Naive thymus-derived CD4-positive, alpha-beta T cell (primary cell): ENCODE data around the gene PTPRC. TPM values are rescaled to one million over a fixed set of nuclear protein-coding genes. Genes with fewer than 3 reads are reported as not detected.
A peak's percentile ranks its signal among the peaks of the same experiment; 100 is the strongest.

Experiments
- ATAC-seq: fragments of 150-1000 bp; cut with Tn5 transposase; 2 replicates; pipeline ENCODE4 v1.10.0; 2021; ENCODE audit warnings: mild to moderate bottlenecking, moderate library complexity
- CTCF ChIA-PET: fragments of 350-600 bp; sonication (Branson Sonifier 250); formaldehyde crosslinking; loops from one replicate; lab custom pipeline; 2021; ENCODE audit warnings: antibody characterized with exemption; lab: Charles Lee
- POLR2A ChIA-PET: fragments of 350-600 bp; sonication (Branson Sonifier 250); formaldehyde crosslinking; loops from one replicate; lab custom pipeline; 2021; ENCODE audit warnings: antibody characterized with exemption, inconsistent platforms; lab: Charles Lee
- DNase-seq, 9 donors: peaks; one replicate each; pipeline versions ENCODE4 v3.0.0 to v3.0.0-alpha.2; 2020 to 2022; ENCODE audit warnings: mixed read lengths in 1 of 9
- H3K27ac ChIP-seq: one replicate; pipeline ENCODE4 v1.7.0; 2013; ENCODE audit warnings: mild to moderate bottlenecking, low read depth, low read length, moderate library complexity
- H3K27me3 ChIP-seq, 2 donors: one replicate each; pipeline ENCODE4 v1.7.0; 2013; ENCODE audit warnings: low read length in 2 of 2, mild to moderate bottlenecking in 2 of 2, moderate library complexity in 2 of 2; ENCODE audit not compliant: control insufficient read depth in 2 of 2, insufficient read depth in 2 of 2
- H3K36me3 ChIP-seq, 3 experiments: 1 replicate in 2 of 3; 2 replicates in 1 of 3; pipeline ENCODE4 v1.7.0; 2013; ENCODE audit warnings: low read length in 3 of 3, mild to moderate bottlenecking in 3 of 3, moderate library complexity in 1 of 3; ENCODE audit not compliant: insufficient read depth in 3 of 3, control insufficient read depth in 2 of 3
- H3K4me1 ChIP-seq, 2 donors: one replicate each; pipeline ENCODE4 v1.7.0; 2013; ENCODE audit warnings: low read length in 2 of 2, mild to moderate bottlenecking in 2 of 2, moderate library complexity in 1 of 2; ENCODE audit not compliant: control insufficient read depth in 2 of 2, insufficient read depth in 2 of 2
- H3K4me3 ChIP-seq: 2 replicates; pipeline ENCODE4 v1.7.0; 2013; ENCODE audit warnings: mild to moderate bottlenecking, low read length
- H3K9me3 ChIP-seq, 3 experiments: 1 replicate in 2 of 3; 2 replicates in 1 of 3; pipeline ENCODE4 v1.7.0; 2013; ENCODE audit warnings: low read length in 3 of 3; ENCODE audit not compliant: control insufficient read depth in 2 of 3
- H3K27ac Mint-ChIP-seq, 9 donors: one replicate each; pipeline ENCODE4 v1.8.0; 2020 to 2022; ENCODE audit warnings: mixed read lengths in 9 of 9, mild to moderate bottlenecking in 8 of 9, moderate library complexity in 5 of 9, inconsistent platforms in 2 of 9
- H3K27me3 Mint-ChIP-seq, 5 donors: one replicate each; pipeline ENCODE4 v1.8.0; 2021 to 2022; ENCODE audit warnings: mixed read lengths in 5 of 5, mild to moderate bottlenecking in 1 of 5
- H3K36me3 Mint-ChIP-seq, 5 donors: one replicate each; pipeline ENCODE4 v1.8.0; 2020 to 2022; ENCODE audit warnings: mixed read lengths in 5 of 5, mild to moderate bottlenecking in 3 of 5, inconsistent platforms in 1 of 5
- H3K4me1 Mint-ChIP-seq, 7 donors: one replicate each; pipeline ENCODE4 v1.8.0; 2020 to 2022; ENCODE audit warnings: mixed read lengths in 7 of 7, mild to moderate bottlenecking in 3 of 7, inconsistent platforms in 1 of 7
- H3K4me3 Mint-ChIP-seq, 10 donors: one replicate each; pipeline ENCODE4 v1.8.0; 2020 to 2022; ENCODE audit warnings: mild to moderate bottlenecking in 10 of 10, mixed read lengths in 10 of 10, moderate library complexity in 6 of 10, inconsistent platforms in 2 of 10
- H3K9me3 Mint-ChIP-seq, 11 donors: one replicate each; pipeline ENCODE4 v1.8.0; 2020 to 2022; ENCODE audit warnings: mixed read lengths in 11 of 11, mild to moderate bottlenecking in 4 of 11, inconsistent platforms in 1 of 11, moderate library complexity in 1 of 11
- intact Hi-C, 2 donors: fragments of 100-400 bp; cut with micrococcal nuclease; formaldehyde crosslinking; loops; one replicate each; pipeline ENCODE4 v1.15.1; 2023
- polyA plus RNA-seq, 2 donors: library from polyadenylated mRNA; unstranded; fragments of 300-500 nt; fragmentation: Illumina TruSeq; gene quantifications; one replicate each; pipeline ENCODE4 v1.2.3, GENCODE V29; 2021
- total RNA-seq, 6 experiments: library from RNA in 5 of 6; stranded (reverse) in 5 of 6; gene quantifications; 1 replicate in 5 of 6; 2 replicates in 1 of 6; pipeline ENCODE4 v1.2.3 and lab custom pipeline; 2021 to 2026

The PTPRC gene
- total and polyA plus RNA-seq, 7 experiments from 2014 or later, result 739 to 1,286 (median 1,064) TPM

DNA sequence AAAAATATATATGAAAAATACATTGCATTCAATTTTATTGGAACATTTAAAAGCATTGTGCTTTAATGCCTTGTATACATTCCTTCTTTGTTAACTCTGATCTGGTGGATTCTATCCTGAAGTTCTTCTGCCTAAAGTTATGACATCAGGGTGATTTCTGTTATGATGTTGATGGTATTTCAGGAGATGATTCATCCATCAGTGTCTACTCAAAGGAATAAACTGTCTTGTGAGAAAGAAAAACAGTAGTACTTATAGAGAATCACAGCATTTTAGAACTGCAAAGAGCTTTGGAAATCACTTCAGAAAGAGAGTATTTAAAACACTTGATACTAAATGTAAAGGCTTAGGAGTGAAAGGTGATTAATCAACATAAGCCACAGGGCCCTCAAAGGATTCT lies 155.7 kb downstream of the PTPRC start:
- Histone ChIP-seq H3K27ac (no peak overlapping the region), H3K4me3 (no peak overlapping the region), H3K9me3 (peaks cover 0 to 9% (median 0%) of the 10 kb centered on the region in 3 experiments), H3K27me3 (no peaks in the 10 kb centered on the region), H3K36me3 (no peaks in the 10 kb centered on the region), H3K4me1 (no peaks in the 10 kb centered on the region)
- Mint-ChIP-seq H3K27ac (no peak overlapping the region), H3K36me3 (peaks cover 8 to 24% (median 9%) of the 10 kb centered on the region in 5 donors), H3K27me3 (peaks cover 0 to 2% (median 0%) of the 10 kb centered on the region in 5 donors), H3K9me3 (peaks cover 7 to 29% (median 16%) of the 10 kb centered on the region in 11 donors), H3K4me1 (peaks cover 0 to 6% (median 0%) of the 10 kb centered on the region in 7 donors), H3K4me3 (no peak overlapping the region)
- ATAC-seq, result no peak
- intact Hi-C loops, result no loop called here
- ChIA-PET CTCF (no interaction called here), POLR2A (no interaction called here)
- DNase-seq, result no peak

DNA sequence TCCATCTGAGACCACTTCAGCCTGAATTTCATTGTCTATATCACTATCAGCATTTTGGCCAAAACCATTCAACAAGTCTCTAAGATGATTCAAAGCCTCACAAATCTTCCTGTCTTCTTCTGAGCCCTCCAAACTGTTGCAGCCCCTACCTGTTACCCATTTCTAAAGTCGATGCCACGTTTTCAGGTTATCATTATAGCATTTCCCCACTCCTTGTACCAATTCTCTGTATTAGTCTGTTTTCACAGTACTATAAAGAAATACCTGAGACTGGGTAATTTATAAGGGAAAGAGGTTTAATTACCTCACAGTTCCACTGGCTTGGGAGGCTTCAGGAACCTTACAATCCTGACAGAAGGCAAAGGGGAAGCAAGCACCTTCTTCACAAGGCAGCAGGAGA lies 158.8 kb downstream of the PTPRC start:
- H3K4me1 ChIP-seq, result no peaks in the 10 kb centered on the region
- H3K4me1 Mint-ChIP-seq, result peaks cover 0 to 4% (median 0%) of the 10 kb centered on the region in 7 donors
- CTCF ChIA-PET, result no interaction called here
- H3K36me3 ChIP-seq, result no peaks in the 10 kb centered on the region
- H3K4me3 Mint-ChIP-seq, result no peak overlapping the region
- POLR2A ChIA-PET, result no interaction called here
- intact Hi-C loops, result no loop called here
- H3K27ac Mint-ChIP-seq, result no peak overlapping the region
- peaks cover 8 to 18% (median 9%) of the 10 kb centered on the region in 5 donors for H3K36me3 Mint-ChIP-seq
- peaks cover 0 to 9% (median 0%) of the 10 kb centered on the region in 3 experiments for H3K9me3 ChIP-seq
- H3K27me3 ChIP-seq, result no peaks in the 10 kb centered on the region
- peaks cover 0 to 5% (median 0%) of the 10 kb centered on the region in 5 donors for H3K27me3 Mint-ChIP-seq
- no peak overlapping the region for H3K27ac ChIP-seq
- ATAC-seq (no peak), DNase-seq (no peak)
- H3K9me3 Mint-ChIP-seq, result peaks cover 7 to 29% (median 14%) of the 10 kb centered on the region in 11 donors
- H3K4me3 ChIP-seq, result no peak overlapping the region

DNA sequence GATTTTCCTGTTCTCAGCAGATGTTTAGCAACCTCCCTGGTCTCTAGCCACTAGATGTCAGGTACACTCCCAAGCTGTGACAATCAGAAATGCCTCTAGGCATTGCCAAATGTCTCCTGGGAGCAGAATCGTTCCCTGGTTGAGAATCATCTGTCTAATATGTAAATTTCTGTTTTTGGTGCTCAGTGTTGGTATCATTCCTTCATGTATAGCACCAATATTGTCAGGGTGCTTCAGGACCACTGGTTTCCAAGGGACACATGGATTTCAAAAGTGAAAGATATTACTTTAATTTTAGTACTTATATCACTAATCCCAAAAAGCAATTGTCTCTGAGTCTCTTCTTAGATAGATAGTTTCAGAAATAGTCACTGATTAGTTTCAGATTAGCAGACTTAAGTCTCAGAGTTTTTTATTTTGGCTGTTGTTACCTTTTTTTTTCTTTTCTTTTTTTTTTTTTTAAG lies 160.1 kb downstream of the PTPRC start:
- no peak for DNase-seq
- H3K4me3 ChIP-seq, result no peak overlapping the region
- H3K27me3 Mint-ChIP-seq, result peaks cover 0 to 5% (median 0%) of the 10 kb centered on the region in 5 donors
- intact Hi-C loops, result no loop called here
- peaks cover 8 to 18% (median 9%) of the 10 kb centered on the region in 5 donors for H3K36me3 Mint-ChIP-seq
- peaks cover 0 to 4% (median 0%) of the 10 kb centered on the region in 7 donors for H3K4me1 Mint-ChIP-seq
- H3K4me1 ChIP-seq, result no peaks in the 10 kb centered on the region
- peaks cover 0 to 9% (median 0%) of the 10 kb centered on the region in 3 experiments for H3K9me3 ChIP-seq
- no peak overlapping the region for H3K27ac ChIP-seq
- ATAC-seq, result no peak
- H3K27ac Mint-ChIP-seq, result no peak overlapping the region
- POLR2A ChIA-PET, result interaction anchor here (0.6 kb wide), 1 partner anchor 117 kb away, joined by 3 read pairs; no protein-coding TSS in a partner anchor
- H3K36me3 ChIP-seq, result no peaks in the 10 kb centered on the region
- H3K27me3 ChIP-seq, result peaks cover 0 to 3% of the 10 kb centered on the region in 2 donors
- CTCF ChIA-PET, result interaction anchor here (0.6 kb wide), 1 partner anchor 18 kb away, joined by 7 read pairs; no protein-coding TSS in a partner anchor
- H3K9me3 Mint-ChIP-seq, result peaks cover 7 to 29% (median 14%) of the 10 kb centered on the region in 11 donors
- peak overlapping the region in 1 of 10 donors; percentile 9 for H3K4me3 Mint-ChIP-seq

DNA sequence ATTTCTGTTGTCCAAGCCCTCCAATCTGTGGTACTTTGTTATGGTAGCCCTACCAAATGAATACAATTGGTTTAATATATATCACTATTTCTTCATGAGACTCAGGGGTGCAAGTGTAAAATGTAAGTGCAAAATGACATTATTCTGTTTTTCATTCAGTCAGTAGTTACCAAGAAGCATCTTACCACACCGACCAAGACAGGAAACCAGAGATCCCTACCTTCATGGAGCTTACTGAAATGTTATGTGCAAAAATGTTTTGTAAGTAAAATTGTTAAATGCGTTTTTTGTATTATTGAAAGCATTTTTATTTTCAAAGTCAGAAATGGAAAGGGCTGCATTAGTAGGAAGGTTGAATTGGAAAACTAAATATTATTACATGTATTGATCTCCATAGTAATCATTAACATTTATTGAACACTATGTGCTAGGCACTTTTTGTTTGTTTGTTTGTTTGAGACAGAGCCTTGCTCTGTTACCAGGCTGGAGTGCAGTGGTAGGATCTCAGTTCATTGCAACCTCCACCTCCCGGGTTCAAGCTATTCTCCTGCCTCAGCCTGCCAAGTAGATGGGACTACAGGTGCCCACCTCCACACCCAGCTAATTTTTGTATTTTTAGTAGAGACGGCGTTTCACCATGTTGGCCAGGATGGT lies 166.8 kb downstream of the PTPRC start:
- H3K27ac ChIP-seq, result no peak overlapping the region
- no peak overlapping the region for H3K4me3 ChIP-seq
- no peak for ATAC-seq
- ChIA-PET POLR2A (no interaction called here), CTCF (interaction anchor here (0.6 kb wide), 1 partner anchor 1616 kb away, joined by 3 read pairs; no protein-coding TSS in a partner anchor)
- intact Hi-C loops, result no loop called here
- H3K27ac Mint-ChIP-seq, result peak overlapping the region in 1 of 9 donors; percentile 6
- H3K27me3 Mint-ChIP-seq, result peaks cover 0 to 5% (median 0%) of the 10 kb centered on the region in 5 donors
- peaks cover 0 to 31% (median 0%) of the 10 kb centered on the region in 5 donors for H3K36me3 Mint-ChIP-seq
- peaks cover 0 to 3% (median 0%) of the 10 kb centered on the region in 7 donors for H3K4me1 Mint-ChIP-seq
- H3K9me3 Mint-ChIP-seq, result peaks cover 0 to 20% (median 0%) of the 10 kb centered on the region in 11 donors
- H3K9me3 ChIP-seq, result no peaks in the 10 kb centered on the region
- H3K4me3 Mint-ChIP-seq, result no peak overlapping the region
- H3K4me1 ChIP-seq, result no peaks in the 10 kb centered on the region
- no peaks in the 10 kb centered on the region for H3K36me3 ChIP-seq
- DNase-seq, result no peak
- peaks cover 0 to 3% of the 10 kb centered on the region in 2 donors for H3K27me3 ChIP-seq

DNA sequence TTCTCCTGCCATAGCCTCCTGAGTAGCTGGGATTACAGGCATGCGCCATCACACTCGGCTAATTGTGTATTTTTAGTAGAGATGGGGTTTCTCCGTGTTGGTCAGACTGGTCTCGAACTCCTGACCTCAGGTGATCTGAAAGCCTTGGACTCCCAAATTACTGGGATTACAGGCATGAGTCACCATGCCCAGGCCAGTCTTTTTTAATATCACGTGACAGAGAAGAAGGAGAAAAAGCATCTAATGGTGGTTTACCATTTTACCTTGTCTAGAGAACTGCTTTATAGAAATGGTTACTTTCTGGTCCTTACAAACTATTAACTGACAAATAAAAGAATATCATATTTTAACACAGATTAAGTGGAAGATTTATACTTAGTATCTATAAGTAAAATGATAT lies 168.0 kb downstream of the PTPRC start:
- Histone ChIP-seq H3K4me3 (no peak overlapping the region), H3K9me3 (no peaks in the 10 kb centered on the region), H3K27ac (no peak overlapping the region), H3K4me1 (no peaks in the 10 kb centered on the region), H3K27me3 (peaks cover 0 to 3% of the 10 kb centered on the region in 2 donors), H3K36me3 (no peaks in the 10 kb centered on the region)
- POLR2A ChIA-PET, result no interaction called here
- H3K4me1 Mint-ChIP-seq, result peaks cover 0 to 3% (median 0%) of the 10 kb centered on the region in 7 donors
- no peak for ATAC-seq
- CTCF ChIA-PET, result no interaction called here
- H3K27ac Mint-ChIP-seq, result no peak overlapping the region
- peaks cover 0 to 22% (median 1%) of the 10 kb centered on the region in 11 donors for H3K9me3 Mint-ChIP-seq
- H3K36me3 Mint-ChIP-seq, result peaks cover 0 to 33% (median 0%) of the 10 kb centered on the region in 5 donors
- DNase-seq, result no peak
- H3K4me3 Mint-ChIP-seq, result no peak overlapping the region
- intact Hi-C loops, result no loop called here
- peaks cover 0 to 3% (median 0%) of the 10 kb centered on the region in 5 donors for H3K27me3 Mint-ChIP-seq
